Measurements from ENCODE around the gene CALML3. TPM values are rescaled to one million over a fixed set of nuclear protein-coding genes. Genes with fewer than 3 reads are reported as not detected.

The CALML3 gene
- total RNA-seq, 1 donor from 2014 or later: not detected

GRCh38 chr10:5547681-5547930, 22.8 kb downstream of the CALML3 start:
- H3K4me1 Mint-ChIP-seq (ENCODE audit: unreplicated experiment): peaks cover 14% of the 10 kb centered on the region
- no peaks in the 10 kb centered on the region for H3K9me3 Mint-ChIP-seq
- H3K27me3 Mint-ChIP-seq: no peaks in the 10 kb centered on the region
- DNase-seq (ENCODE audit: extremely low spot score, unreplicated experiment): no peak
- no peak overlapping the region for H3K27ac Mint-ChIP-seq
- no peak for TF ChIP-seq CTCF (conservative IDR thresholded peaks at IDR 0.05)
- peaks cover 4% of the 10 kb centered on the region for H3K36me3 Mint-ChIP-seq
- H3K4me3 Mint-ChIP-seq: no peak overlapping the region

GRCh38 chr10:5547931-5548660, 23.3 kb downstream of the CALML3 start:
- H3K9me3 Mint-ChIP-seq: no peaks in the 10 kb centered on the region
- no peaks in the 10 kb centered on the region for H3K27me3 Mint-ChIP-seq
- no peak for DNase-seq (ENCODE audit: extremely low spot score, unreplicated experiment)
- no peak for TF ChIP-seq CTCF (conservative IDR thresholded peaks at IDR 0.05)
- H3K36me3 Mint-ChIP-seq: peaks cover 4% of the 10 kb centered on the region
- no peak overlapping the region for H3K4me3 Mint-ChIP-seq
- peaks cover 19% of the 10 kb centered on the region for H3K4me1 Mint-ChIP-seq (ENCODE audit: unreplicated experiment)
- H3K27ac Mint-ChIP-seq: no peak overlapping the region

- peaks cover 2% of the 10 kb centered on the region for H3K27me3 Mint-ChIP-seq
- peaks cover 27% of the 10 kb centered on the region for H3K4me1 Mint-ChIP-seq (ENCODE audit: unreplicated experiment)
- DNase-seq (ENCODE audit: extremely low spot score, unreplicated experiment): no peak
- H3K9me3 Mint-ChIP-seq: no peaks in the 10 kb centered on the region
- H3K36me3 Mint-ChIP-seq: no peaks in the 10 kb centered on the region
- no peak overlapping the region for H3K4me3 Mint-ChIP-seq
- no peak overlapping the region for H3K27ac Mint-ChIP-seq
- no peak for TF ChIP-seq CTCF (conservative IDR thresholded peaks at IDR 0.05)
These were observed 24.9 kb downstream of the CALML3 start for GRCh38 chr10:5549462-5550249.

GRCh38 chr10:5550250-5550545, 25.4 kb downstream of the CALML3 start:
- Mint-ChIP-seq H3K9me3 (no peaks in the 10 kb centered on the region), H3K4me3 (no peak overlapping the region), H3K4me1 (ENCODE audit: unreplicated experiment) (peaks cover 30% of the 10 kb centered on the region), H3K36me3 (no peaks in the 10 kb centered on the region), H3K27ac (peak overlapping the region; percentile 76), H3K27me3 (peaks cover 2% of the 10 kb centered on the region)
- no peak for TF ChIP-seq CTCF (conservative IDR thresholded peaks at IDR 0.05)
- DNase-seq (ENCODE audit: extremely low spot score, unreplicated experiment): no peak

- no peaks in the 10 kb centered on the region for H3K36me3 Mint-ChIP-seq
- no peaks in the 10 kb centered on the region for H3K9me3 Mint-ChIP-seq
- no peak for TF ChIP-seq CTCF (conservative IDR thresholded peaks at IDR 0.05)
- peak overlapping the region; percentile 76 for H3K27ac Mint-ChIP-seq
- H3K4me3 Mint-ChIP-seq: peak overlapping the region; percentile 53
- peaks cover 2% of the 10 kb centered on the region for H3K27me3 Mint-ChIP-seq
- peaks cover 28% of the 10 kb centered on the region for H3K4me1 Mint-ChIP-seq (ENCODE audit: unreplicated experiment)
- no peak for DNase-seq (ENCODE audit: extremely low spot score, unreplicated experiment)
These were observed 26.1 kb downstream of the CALML3 start for GRCh38 chr10:5550621-5551530.
